ENCODE data around the gene SNN.

Gene SNN

DNA sequence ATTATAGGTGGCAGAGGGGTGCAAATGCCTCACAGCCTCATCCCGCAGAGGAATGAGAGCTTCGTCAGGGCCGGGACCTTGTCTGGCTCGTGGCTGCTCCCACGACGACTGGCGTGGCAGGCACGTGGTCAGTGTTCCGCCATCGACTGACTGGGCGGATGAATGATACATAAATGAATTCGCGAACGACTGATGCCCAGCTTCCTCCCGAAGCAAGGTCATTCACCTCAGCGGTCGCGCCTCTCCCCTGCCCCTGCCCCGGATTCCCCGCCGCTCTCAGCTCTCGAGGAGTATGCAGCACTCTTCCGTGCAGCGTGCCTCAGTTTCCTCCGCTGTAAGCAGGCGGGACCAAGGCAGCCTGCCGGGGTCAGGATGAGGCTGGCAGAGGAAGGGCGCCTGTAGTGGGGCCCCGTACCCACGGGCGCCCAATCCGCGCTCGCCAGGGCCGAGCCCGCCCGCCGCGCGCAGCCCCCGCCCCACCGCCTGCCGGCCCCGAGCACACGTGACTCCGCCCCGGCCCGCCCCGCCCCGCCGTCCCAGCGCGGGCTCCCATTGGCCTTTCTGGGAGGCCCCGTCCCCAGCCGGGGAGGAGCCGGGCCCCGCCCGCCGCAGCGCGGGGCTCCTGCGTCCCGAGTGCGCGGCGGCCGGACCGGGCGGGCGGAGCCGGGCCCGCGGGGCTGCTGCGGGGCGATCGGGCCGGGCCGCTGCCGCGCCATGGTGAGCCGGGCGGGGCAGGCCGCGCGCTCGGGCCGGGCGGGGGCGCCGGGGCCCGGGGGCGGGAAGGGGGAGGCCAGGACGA is at the start of gene SNN:
SNN (plus strand) TSS at position 632 of the 799 bp plus-strand sequence. CDS start 7,605 bp downstream, outside the sequence.
- peak; percentile 87 for DNase-seq

DNA sequence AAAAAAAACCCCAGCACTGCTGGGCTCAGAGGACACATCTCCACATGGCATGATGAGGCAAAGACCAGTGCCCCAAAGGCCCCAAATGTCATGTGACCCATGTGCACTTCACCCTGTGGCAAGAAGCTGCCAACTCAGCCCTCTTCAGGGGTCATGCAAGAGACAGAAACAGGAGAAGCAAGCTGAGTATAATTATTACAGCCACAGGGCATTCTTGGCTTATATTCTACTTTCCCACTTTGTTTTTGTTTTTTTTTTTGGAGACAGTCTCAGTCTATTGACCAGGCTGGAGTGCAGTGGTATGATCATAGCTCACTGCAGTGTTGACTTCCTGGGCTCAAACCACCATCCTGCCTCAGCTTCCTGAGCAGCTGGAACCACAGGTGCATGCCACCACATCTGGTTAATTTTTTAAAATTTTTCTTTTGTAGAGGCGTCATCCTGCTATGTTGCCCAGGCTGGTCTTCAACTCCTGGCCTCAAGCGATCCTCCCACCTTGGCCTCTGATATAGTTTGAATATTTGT is 48.9 kb upstream of the SNN start:
- peak; percentile 56 for DNase-seq

DNA sequence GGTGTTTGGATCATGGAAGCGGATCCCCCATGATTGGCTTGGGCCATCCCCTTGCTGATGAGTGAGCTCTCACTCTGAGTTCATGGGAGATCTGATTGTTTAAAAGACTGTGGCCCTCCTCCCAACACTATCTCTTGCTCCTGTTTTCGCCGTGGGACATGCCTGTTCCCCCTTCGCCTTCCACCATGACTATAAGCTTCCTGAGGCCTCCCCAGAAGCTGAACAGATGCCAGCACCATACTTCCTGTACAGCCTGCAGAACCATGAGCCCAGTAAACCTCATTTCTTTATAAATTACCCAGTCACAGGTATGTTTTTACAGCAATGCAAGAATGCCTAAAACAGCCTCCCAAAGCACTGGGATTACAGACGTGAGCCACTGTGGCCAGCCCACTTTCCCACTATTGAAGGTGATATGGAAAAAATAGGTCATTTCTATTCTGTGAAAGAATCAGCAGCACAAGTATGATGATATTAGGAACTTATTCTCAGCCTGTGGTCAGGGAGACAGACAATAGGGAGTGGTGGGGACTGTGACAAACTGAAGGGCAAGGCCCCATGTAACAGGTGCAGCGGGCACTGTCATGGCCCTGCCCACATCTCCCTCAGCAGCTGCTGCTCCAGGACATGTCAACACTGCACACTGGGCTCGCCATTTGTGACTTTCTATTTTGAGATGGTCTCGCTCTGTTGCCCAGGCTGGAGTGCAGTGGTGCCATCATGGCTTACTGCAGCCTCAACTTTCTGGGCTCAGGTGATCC is 47.8 kb upstream of the SNN start:
- DNase-seq = no peak

DNA sequence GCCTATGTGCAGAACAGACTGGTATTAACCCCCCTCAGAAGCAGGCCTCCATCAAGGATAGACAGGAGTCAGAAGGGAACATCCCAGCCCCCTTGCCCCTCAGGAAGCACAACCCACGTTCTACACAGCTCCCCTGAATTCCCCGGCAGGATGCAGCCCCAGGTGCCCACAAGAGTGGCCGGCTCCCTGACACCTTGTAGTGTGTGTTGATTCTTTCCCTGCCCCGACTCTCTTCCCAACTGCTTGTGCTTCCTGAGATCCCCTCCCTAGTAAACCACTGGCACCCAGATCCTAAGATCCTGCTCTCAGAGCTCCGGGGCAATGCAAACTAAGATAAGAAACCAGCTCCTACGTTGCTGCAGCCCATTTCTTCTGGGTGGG is 46.7 kb upstream of the SNN start:
- no peak for DNase-seq

DNA sequence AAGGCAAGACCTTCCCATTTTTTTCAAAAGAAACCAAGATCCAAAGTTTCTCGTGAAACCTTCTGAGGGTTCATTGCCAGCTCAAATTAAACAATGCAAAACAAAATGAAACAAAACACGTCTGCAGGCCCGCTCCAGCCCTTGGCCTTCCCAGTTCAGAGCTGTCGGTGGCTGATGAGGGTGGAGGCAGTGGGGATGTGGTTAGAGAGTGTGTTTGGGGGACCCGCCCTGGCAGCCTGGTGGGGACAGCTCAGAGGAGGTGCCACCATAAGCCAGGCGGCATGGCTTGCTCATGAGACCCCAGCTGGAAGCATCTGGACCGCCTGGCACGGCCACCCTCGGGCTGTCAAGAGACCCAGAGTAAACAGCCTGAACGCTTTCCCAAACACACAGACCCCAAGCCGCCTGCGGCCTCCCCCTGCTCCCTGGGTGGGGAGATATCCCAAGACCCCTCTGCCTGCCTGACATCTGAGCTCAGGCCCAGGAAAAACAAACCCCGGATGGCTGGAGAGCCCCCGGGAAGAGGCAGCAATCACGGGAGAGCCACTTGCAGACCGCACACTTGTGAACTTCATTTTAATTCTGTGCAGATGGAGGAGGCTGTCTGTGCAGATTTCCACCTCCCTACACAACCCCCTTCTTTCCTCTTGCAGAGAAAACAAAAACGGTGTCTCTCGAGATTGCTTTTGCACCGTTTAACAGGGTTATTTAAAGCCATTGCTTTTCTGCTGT is 46.2 kb upstream of the SNN start:
- DNase-seq = peak; percentile 32

DNA sequence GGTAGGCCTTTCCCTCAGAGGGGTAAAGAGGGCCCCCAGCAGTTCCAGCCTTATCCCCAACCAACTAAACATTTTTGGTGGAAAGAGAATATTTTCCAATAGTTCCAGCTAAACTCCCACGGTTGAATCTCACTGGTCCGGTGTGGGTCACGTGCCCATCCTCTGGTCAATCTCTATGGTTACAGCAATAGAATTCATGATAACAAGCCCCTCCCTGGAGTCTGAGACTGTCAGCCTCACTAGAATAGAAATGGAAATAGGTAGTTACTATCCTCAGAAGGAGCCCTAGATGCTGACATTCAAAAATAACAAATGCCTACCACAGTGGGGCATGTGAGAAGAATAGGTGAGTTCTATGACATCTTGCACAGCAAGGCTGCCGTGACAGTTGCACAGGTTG is 44.0 kb upstream of the SNN start:
- no peak for DNase-seq

DNA sequence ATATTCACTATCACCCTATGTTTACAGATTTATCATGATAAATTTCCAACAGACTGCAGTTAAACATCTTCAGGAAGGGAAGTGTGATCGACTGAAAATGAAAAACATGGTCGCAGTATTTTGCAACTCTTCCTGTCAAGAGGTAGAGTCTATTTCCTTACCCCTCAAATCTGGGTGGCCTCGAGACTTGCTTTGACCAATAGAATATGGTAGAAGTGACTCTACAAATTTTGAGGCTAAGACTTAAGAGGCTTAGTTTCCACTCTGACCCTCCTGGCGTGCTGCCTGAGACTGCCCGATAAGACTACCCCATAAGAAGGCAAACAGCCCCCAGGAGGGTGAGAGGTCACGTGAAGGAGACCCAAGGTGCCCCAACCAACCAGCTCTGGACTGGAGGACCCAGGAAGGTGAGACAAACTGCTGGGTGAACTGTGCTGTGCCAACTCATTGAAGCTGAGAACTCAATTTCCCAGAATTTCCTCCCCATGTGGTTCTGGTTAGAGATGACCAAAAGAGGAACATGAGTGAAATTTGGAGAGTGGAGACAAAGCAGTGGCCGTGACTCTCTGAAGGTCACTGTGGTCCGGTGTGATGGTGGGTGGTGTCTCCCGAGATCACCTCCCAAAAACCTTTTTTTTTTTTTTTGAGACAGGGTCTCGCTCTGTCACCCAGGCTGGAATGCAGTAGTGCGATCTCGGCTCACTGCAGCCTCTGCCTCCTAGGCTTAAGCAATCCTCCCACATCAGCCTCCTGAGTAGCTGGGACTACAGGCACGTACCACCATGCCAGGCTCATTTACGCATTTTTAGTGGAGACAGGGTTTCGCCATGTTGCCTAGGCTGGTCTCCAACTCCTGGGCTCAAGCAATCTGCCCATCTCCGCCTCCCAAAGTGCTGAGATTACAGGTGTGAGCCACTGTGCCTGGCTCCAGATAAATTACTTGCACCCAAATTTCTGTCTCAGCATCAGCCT is 43.3 kb upstream of the SNN start:
- peak; percentile 24 for DNase-seq

DNA sequence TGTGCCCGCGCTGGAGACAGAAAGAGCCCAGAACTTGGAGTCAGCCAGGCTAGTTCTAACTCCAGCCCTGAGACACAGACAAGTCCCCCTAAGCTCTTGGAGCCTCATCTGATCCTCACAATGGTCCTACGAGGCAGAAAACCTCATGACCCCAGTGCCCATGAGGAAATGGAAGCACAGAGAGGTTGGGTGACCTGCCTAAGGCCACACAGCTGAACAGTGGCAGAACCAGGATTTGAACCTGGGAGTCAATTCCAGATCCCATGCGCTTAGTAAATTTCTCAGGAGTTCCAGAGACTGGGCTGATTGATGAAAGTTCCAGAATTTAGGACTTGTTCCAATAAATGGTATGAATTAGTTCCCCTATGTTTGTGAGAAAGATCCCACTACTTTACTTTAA is 42.5 kb upstream of the SNN start:
- DNase-seq = no peak

DNA sequence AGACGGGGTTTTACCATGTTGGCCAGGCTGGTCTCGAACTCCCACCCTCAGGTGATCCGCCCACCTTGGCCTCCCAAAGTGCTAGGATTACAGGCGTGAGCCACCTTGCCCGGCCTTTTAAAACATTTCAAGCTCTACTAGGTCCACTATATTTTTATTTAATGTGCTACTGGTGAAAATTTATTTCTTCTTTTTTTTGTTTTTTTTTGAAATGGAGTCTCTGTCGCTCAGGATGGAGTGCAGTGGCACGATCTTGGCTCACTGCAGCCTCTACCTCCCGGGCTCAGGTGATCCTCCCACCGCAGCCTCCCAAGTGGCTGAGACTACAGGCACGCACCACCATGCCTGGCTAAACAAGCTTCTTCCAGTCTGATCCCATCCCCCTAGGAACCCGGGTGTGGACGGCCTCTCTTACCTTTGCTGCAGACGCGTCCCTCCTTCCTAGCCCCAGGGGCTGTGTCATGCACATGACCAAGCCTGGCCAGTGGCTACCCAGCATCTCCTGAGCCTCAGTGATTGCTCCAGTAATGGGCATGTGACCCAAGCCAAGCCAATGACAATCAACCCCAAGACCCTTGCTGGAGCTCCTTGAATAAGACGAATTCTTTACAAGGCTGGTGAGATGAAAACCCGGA is 41.5 kb upstream of the SNN start:
- no peak for DNase-seq

DNA sequence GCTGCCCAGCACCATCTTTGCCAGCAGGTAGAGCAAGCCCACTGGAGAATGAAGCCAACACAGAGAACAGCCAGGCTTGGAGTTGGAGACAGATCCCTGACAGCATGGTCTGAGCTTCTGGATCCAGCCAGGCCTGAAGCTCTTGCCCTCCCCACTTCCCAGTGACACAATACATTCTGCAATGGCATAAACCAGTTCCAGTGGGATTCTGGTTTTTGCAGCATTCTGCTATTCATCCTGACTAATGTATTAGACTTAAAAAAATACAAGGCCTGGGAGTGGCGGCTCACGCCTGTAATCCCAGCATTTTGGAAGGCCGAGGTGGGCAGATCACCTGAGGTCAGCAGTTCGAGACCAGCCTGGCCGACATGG is 41.0 kb upstream of the SNN start:
- no peak for DNase-seq

DNA sequence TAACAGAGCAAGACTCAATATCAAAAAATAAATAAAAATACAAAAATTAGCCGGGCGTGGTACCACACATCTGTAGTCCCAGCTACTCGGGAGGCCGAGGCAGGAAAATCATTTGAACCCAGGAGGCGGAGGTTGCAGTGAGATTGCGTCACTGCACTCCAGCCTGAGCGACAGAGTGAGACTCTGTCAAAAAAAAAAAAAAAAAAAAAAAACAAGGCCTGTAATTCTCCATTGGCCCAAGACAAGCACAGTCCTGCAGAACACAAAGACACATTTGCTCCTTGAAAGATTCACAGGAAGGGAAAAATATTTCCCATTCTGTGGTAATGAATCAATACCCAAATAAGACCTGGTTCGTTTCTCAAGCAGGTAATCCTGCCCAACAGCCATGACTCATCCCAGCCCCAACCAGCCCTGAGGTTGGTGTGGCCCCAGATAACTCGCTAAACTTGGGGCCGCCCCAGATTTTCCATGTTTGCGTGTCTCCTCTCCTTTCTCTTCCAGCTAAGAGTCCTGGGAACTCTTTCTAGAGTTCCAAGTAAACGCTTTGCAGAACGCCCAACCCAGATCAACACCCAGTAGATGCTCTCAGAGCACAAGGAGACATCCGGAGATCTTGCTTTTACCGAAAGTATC is 40.3 kb upstream of the SNN start:
- no peak for DNase-seq

DNA sequence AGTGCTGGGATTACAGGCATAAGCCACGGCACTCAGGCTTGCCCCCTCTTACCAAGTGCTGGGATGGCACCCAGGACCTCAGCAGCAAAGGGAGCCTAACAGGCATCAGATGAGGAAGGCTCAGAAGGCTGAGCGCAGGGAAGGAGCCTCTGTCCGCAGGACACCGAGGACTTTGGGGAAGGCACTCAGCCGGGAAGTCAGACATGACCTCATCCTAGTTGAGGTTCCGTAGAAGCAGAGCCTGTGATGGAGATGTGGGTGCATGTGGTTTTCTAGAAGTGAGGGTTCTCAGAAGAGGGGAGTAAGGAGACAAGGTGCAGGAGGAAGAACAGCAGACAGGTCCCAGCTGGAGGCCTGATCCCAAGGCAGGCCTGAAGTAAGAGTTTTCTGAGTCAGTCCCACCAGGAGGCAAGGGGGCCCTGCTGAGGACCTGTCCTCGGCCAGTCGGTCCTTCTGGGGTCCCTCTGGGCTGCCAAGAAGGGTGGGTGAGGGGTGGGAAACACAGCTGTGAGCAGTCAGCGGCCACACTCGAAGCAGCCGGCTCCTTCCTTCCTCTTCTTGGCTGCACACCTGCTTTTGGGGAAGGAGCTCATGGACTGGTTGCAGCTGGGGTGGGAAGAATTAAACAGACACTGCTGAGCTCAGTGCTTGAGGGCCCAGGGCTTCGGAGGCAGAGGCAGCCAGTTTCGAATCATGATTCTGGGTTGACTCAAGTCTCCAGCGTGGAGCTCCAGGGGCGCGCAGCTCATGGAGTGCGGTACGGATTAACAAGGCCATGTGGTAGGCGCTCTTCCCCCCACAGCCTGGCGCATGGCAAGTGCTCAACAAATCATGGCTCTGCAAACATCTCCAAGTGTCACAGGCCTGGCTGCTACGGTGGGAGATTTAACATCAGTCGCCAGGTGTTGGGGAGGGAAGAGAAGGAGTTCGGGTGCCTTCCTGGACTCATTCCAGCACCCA is 38.9 kb upstream of the SNN start:
- DNase-seq = no peak

DNA sequence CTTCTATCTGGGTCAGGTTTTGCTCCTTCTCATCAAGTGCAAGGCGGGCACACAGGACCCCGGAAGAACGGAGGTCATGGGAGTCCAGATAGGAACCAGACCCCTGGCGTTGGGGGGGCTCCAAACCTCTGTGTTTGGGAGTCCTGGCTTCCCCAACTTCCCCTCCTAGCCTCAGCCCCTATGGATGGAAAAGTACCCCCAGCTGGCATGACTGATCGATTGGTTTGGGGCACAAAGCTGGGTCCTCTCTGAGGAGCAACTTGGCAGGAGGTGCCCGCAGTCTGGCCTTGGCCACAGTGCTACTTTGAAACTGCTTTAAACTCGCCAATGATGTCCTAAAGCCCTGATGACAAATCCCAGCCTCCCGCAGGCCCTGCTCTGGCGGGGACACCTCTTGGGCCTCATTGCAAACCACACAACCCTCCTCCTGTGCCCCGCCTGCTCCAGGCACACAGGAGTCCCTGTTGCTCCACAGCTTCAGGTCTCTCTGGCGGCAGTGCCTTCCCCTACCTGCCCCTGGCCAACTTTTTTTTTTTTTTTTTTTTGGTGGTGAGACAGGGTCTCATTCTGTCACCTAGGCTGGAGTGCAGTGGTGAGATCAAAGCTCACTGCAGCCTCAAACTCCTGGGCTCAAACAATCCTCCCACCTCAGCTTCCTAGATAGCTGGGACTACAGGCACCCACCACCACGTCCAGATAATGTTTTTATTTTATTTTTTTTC is 38.0 kb upstream of the SNN start:
- DNase-seq = no peak

DNA sequence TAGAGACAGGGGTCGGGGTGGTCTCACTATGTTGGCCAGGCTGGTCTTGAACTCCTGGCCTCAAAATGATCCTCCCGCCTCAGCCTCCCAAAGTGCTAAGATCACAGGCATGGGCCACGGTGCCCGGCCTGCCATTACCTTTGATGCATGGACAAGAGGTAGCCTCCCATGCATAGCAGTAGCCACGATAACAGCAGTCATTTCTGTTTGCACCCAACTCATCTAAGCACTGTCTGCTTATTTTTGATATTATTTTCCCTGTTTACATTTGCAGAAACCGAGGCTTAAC is 37.5 kb upstream of the SNN start:
- no peak for DNase-seq

DNA sequence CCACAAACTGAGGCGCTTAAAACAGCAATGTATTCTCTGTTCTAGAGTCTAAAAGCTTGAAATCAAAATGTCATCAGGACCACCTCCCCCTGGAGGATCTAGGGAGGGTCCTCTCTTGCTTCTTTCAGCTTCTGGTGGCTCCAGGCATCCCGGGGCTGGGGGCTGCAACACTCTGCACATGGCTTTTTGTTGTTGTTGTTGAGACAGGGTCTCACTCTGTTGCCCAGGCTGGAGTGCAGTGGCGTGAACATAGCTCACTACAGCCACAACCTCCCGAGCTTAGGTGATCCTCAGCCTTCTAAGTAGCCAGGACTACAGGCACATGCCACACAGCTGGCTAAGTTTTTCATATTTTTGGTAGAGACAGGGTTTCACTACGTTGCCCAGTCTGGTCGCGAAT is 37.0 kb upstream of the SNN start:
- no peak for DNase-seq

DNA sequence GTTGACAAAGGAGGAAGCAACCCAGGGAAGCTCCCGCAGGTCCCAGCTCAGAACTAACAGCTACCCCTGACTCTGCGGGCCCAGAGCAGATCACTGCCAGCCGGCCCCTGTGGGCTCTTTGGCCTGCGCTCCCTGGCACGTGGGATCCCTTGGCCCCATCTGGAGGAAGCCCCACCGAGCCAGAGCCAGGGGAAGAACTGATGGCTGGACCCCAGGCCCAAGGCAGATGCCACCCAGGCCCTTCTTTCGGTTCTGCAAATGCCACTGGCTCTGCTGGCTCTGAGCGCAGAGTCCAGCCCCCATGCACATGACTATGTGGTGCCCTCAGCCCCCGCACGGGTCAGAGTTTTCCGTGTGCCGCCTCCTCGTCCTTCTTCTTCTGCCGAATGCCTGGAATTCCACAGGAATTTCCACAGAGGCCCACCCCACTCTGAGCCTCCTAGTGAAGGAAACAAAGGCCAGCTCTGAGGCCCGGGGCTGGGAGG is 35.8 kb upstream of the SNN start:
- DNase-seq = no peak

DNA sequence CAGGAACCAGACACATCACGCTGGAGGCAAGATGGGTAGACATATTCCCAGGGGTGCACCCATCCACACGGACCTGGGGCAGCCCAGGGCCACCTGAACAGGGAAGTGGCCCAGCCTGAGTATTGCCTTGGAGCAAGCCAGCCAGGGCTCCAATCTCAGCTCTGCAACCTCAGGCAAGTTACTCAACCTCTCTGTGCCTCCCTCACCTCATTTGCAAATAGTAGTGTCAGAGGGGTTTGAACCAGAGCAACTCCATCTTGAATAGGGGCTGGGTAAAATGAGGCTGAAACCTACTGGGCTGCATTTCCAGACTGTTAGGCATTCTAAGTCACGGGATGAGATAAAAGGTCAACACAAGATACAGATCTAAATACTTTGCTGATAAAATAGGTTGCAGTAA is 35.1 kb upstream of the SNN start:
- DNase-seq = no peak

DNA sequence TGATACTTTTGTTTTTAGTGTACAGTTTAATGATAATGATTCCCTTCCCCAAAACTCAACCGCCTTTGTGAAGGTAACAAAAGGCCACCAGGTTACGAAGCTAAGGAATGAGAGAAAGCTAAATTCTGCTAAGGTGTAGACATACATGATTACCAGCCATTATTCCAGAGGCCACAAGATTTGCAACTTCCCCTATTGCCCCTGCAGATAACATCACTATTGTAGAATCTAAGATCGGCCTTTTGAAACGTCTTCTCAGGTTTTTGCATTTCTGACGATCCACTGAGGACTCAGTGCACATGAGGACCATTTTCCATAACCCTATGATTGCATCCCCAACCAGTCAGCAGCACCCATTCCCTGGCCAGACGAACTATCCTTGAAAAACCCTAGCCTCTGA is 33.9 kb upstream of the SNN start:
- no peak for DNase-seq

DNA sequence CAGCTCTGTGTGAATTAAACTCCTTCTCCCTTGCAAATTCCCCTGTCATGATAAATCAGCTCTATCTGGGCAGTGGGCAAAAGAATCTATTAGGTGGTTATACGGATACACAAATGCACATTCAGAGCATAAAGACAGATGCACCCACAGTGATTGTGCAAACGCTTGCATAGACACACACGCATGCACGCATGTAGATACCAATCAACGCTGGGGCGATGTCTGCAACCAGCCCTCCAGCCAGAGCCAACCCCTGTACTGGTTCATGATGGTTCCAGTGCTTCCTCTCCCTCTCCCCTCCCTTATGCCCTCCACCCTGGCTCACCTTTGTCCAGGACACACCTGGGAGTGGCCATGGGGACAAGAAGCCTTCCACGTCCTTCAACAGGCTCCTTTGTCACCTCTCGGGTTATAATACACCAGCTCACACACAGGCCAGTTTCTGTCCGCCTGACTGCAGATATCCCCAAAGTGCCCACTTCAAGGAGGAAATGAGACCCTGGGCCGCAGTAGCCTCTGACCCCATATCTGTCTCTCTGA is 33.1 kb upstream of the SNN start:
- no peak for DNase-seq
